ENCODE data around the gene ADCY1.

ADCY1 gene

GRCh38 chr7:45578022-45578421, 3.9 kb downstream of the ADCY1 start:
- no peak for FAIRE-seq

- FAIRE-seq, result no peak
These were observed 4.3 kb downstream of the ADCY1 start for GRCh38 chr7:45578467-45578866.

GRCh38 chr7:45579391-45579801, 5.2 kb downstream of the ADCY1 start:
- no peak for FAIRE-seq

- no peak for FAIRE-seq
These were observed 6.1 kb downstream of the ADCY1 start for GRCh38 chr7:45580053-45580872.

GRCh38 chr7:45581271-45581780, 7.2 kb downstream of the ADCY1 start:
- FAIRE-seq, result no peak

GRCh38 chr7:45582136-45582749, 8.1 kb downstream of the ADCY1 start:
- no peak for FAIRE-seq

GRCh38 chr7:45582868-45583277, 8.7 kb downstream of the ADCY1 start:
- no peak for FAIRE-seq

- no peak for FAIRE-seq
These were observed 9.1 kb downstream of the ADCY1 start for GRCh38 chr7:45583296-45583695.

- no peak for FAIRE-seq
These were observed 10.4 kb downstream of the ADCY1 start for GRCh38 chr7:45584261-45585210.

GRCh38 chr7:45585628-45586027, 11.5 kb downstream of the ADCY1 start:
- no peak for FAIRE-seq

- FAIRE-seq, result no peak
These were observed 12.7 kb downstream of the ADCY1 start for GRCh38 chr7:45586542-45587520.

GRCh38 chr7:45588466-45588865, 14.3 kb downstream of the ADCY1 start:
- no peak for FAIRE-seq

- no peak for FAIRE-seq
These were observed 14.9 kb downstream of the ADCY1 start for GRCh38 chr7:45589061-45589460.

GRCh38 chr7:45589915-45590678, 15.9 kb downstream of the ADCY1 start:
- no peak for FAIRE-seq

- FAIRE-seq, result no peak
These were observed 16.5 kb downstream of the ADCY1 start for GRCh38 chr7:45590679-45591057.

- FAIRE-seq, result no peak
These were observed 17.1 kb downstream of the ADCY1 start for GRCh38 chr7:45591101-45591906.

- no peak for FAIRE-seq
These were observed 18.2 kb downstream of the ADCY1 start for GRCh38 chr7:45592230-45592991.

GRCh38 chr7:45593121-45593541, 19.0 kb downstream of the ADCY1 start:
- FAIRE-seq, result no peak

- FAIRE-seq, result no peak
These were observed 19.7 kb downstream of the ADCY1 start for GRCh38 chr7:45593877-45594276.
